KOPT-K1 (cell line): ENCODE data around the gene ARMH2.
"Not testable (repeated sequence)": the region's sequence is repeated elsewhere in the genome, so short reads cannot be mapped to it uniquely, and the experiment has no call there.

ENCODE experiments used
- H3K27ac ChIP-seq: fragments of 200-600 bp; sonication (generic); 2 replicates; pipeline ENCODE4 v1.5.1; 2016; ENCODE audit warnings: antibody characterized with exemption, mild to moderate bottlenecking, low read depth, low read length; ENCODE audit not compliant: poor library complexity, severe bottlenecking
- H3K36me3 ChIP-seq: fragments of 200-600 bp; sonication (generic); 2 replicates; pipeline ENCODE4 v1.5.1; 2017; ENCODE audit warnings: antibody characterized with exemption, mild to moderate bottlenecking, low read length, moderate library complexity; ENCODE audit not compliant: insufficient read depth
- H3K9me3 ChIP-seq: fragments of 200-600 bp; sonication (generic); 2 replicates; pipeline ENCODE4 v1.5.1; 2017; ENCODE audit warnings: antibody characterized with exemption, low read length, mild to moderate bottlenecking; ENCODE audit not compliant: insufficient read depth, poor library complexity, severe bottlenecking

Gene ARMH2

DNA sequence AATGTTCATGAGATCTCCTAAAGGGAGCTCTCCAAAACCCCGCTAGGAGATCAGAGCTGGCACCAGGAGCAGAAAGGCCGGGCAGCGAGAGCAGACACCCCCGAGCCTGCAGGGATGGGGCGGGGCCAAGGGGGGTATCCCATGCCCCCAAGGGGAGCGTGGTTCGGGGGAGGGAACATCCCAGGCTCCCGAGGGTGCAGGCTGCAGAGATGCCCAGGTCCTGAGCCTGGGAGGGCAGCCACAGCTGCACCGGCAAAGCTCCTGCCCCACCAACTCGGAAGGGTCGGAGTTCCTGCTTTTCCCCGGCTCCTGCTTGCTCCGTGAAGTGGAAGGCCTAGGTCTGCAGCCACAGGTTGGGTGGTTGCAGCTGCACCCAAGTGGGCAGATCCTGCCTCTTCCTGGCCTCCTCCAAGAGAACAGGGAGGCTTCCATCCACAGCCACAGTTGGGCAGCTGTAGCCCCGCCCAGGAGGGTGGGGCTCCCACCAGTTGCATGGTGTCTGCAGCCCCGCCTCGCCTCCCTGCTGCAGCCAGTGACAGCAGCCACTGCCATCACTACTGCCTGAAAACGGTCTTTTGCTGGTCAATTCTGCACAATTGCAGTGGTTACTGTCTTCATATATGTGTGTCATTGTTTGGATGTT is 37.4 kb downstream of the ARMH2 start:
- Histone ChIP-seq H3K36me3 (no peaks in the 10 kb centered on the region), H3K27ac (no peak overlapping the region), H3K9me3 (no peaks in the 10 kb centered on the region)

GRCh38 chr6:24760210-24760609 is 38.5 kb downstream of the ARMH2 start:
- H3K36me3 ChIP-seq: no peaks in the 10 kb centered on the region

DNA sequence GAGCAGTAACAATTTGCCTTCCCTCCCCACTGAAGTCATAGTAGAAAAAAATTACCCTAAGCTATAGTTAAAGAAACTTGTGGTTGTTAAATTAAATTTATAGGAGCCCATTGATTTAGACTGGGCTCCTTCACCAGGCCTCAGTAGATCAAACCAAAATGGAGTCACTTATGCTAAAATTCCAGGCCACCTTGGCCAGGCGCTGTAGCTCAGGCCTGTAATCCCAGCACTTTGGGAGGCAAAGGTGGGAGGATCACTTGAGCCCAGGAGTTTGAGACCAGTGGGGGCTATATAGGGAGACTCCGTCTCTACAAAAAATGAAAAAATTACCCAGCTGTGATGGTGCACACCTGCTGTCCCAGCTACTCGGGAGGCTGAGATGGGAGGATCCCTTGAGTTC is 39.0 kb downstream of the ARMH2 start:
- Histone ChIP-seq H3K27ac (no peak overlapping the region), H3K9me3 (peaks cover under 1% of the 10 kb centered on the region), H3K36me3 (no peaks in the 10 kb centered on the region)

More at GRCh38 chr6:24760210-24760609, 38.5 kb downstream of the ARMH2 start:
- no peaks in the 10 kb centered on the region for H3K9me3 ChIP-seq
- no peak overlapping the region for H3K27ac ChIP-seq

GRCh38 chr6:24757611-24758010 is 41.1 kb downstream of the ARMH2 start:
- Histone ChIP-seq H3K9me3 (peaks cover 7% of the 10 kb centered on the region), H3K36me3 (no peaks in the 10 kb centered on the region), H3K27ac (no peak overlapping the region)

DNA sequence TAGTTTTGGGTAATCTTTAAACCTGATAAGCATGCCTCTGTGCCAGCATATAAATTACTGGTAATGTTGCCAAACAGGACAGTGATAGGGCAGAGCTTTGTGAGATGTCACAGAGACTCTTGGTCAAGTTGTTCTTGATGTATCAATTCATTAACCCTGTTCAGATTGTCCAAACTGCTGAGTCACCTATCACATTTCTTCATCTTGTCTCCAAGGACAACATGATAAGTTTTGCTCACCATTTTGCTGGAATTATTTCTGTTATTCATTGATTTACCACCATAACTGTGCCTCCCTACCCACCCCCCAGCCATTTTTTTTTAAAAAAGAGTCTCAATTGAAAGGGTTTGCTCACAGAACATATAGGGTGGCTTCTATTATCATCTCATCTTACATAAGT is 43.4 kb downstream of the ARMH2 start:
- no peaks in the 10 kb centered on the region for H3K36me3 ChIP-seq
- H3K9me3 ChIP-seq: peaks cover 7% of the 10 kb centered on the region
- H3K27ac ChIP-seq: no peak overlapping the region

DNA sequence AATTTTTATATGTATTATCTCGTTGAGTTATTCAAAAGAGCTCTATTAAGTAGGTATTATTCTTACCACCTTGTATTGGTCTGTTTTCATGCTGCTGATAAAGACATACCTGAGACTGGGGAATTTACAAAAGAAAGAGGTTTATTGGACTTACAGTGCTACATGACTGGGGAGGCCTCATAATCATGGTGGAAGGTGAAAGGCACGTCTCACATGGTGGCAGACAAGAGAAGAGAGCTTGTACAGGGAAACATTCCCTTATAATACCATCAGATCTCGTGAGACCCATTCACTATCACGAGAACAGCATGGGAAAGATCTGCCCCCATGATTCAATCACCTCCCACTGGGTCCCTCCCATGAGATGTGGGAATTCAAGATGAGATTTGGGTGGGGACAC is 44.3 kb downstream of the ARMH2 start:
- not testable (repeated sequence) for H3K36me3 ChIP-seq, H3K27ac ChIP-seq, H3K9me3 ChIP-seq

DNA sequence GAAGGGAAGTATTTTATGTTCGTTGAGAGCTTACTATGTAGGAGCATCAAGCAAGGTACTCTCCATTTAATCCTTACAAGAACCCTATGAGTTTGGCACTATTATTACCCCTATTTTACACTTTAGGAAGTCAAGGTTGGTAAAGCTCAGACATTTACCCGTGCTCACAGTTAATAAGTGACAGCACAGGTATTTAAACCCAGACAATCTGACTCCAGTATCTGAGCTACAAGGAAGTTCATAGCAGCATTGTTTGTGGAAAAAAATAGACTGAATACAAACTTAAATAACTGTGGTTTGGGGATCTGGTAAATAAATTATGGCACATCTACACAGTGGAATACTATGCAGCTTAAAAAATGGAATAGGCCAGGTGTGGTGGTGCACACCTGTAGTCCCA is 45.2 kb downstream of the ARMH2 start:
- H3K27ac ChIP-seq: no peak overlapping the region
- H3K9me3 ChIP-seq: peaks cover 7% of the 10 kb centered on the region
- H3K36me3 ChIP-seq: no peaks in the 10 kb centered on the region

DNA sequence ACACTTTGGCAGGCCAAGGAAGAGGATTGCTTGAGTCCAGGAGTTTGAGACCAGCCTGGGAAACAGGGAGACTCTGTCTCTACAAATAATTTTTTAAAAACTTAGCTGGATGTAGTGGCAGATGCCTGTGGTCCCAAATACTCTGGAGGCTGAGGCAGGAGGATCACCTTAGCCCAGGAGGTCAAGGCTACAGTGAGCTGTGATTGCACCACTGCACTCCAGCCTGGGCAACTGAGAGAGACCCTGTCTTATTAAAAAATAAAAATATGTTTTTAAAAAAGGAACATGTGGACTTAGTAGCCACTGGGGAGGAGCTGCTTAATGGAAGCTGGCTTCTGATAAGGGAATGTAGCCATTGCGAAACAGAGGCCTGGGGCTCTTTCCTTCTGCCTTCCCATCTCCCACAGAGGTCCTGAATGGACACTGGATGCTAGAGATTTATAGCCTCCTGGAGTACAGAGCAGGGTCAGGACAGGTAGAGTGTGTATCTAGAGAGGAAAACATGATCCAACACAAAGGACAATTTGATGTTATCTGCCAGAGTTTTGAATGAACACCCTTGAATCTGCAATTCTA is 45.7 kb downstream of the ARMH2 start:
- Histone ChIP-seq H3K27ac (no peak overlapping the region), H3K9me3 (peaks cover 7% of the 10 kb centered on the region)

GRCh38 chr6:24752503-24752902 is 46.2 kb downstream of the ARMH2 start:
- Histone ChIP-seq H3K27ac (no peak overlapping the region), H3K9me3 (peaks cover 7% of the 10 kb centered on the region), H3K36me3 (no peaks in the 10 kb centered on the region)

More for the DNA sequence above, 45.7 kb downstream of the ARMH2 start:
- no peaks in the 10 kb centered on the region for H3K36me3 ChIP-seq

DNA sequence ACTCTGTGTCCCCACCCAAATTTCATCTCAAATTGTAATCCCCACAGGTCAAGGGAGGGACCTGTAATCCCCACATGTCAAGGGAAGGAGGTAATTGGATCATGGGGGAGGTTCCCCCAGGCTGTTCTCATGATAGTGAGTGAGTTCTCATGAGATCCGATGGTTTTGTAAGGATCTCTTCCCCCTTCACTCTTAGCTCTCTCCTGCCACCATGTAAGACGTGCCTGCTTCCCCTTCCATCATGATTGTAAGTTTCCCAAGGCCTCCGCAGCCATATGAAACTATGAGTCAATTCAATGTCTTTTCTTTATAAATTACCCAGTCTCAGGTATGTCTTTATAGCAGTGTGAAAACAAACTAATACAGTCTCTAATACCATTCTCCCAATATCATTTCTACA is 47.8 kb downstream of the ARMH2 start:
- not testable (repeated sequence) for H3K36me3 ChIP-seq, H3K9me3 ChIP-seq, H3K27ac ChIP-seq

- Histone ChIP-seq H3K27ac (no peak overlapping the region), H3K36me3 (no peaks in the 10 kb centered on the region), H3K9me3 (peaks cover 3% of the 10 kb centered on the region)
Measured at GRCh38 chr6:24749297-24749696, 49.4 kb downstream of the ARMH2 start.
